ENCODE data around the gene SLC45A3.

The SLC45A3 gene

GRCh38 chr1:205668951-205669340 is 11.4 kb downstream of the SLC45A3 start:
- no peak for DNase-seq (ENCODE audit: low read depth, low spot score)

- DNase-seq (ENCODE audit: low read depth, low spot score): no peak
Observed at GRCh38 chr1:205667909-205668643, 12.2 kb downstream of the SLC45A3 start.

GRCh38 chr1:205666372-205667166 is 13.7 kb downstream of the SLC45A3 start:
- no peak for DNase-seq (ENCODE audit: low read depth, low spot score)

- no peak for DNase-seq (ENCODE audit: low read depth, low spot score)
Observed at GRCh38 chr1:205665201-205666045, 14.9 kb downstream of the SLC45A3 start.

- no peak for DNase-seq (ENCODE audit: low read depth, low spot score)
Observed at GRCh38 chr1:205664399-205665017, 15.8 kb downstream of the SLC45A3 start.

- DNase-seq (ENCODE audit: low read depth, low spot score): no peak
Observed at GRCh38 chr1:205663286-205663936, 16.9 kb downstream of the SLC45A3 start.

GRCh38 chr1:205662791-205663190 is 17.5 kb downstream of the SLC45A3 start:
- no peak for DNase-seq (ENCODE audit: low read depth, low spot score)

GRCh38 chr1:205662135-205662738 is 18.1 kb downstream of the SLC45A3 start:
- DNase-seq (ENCODE audit: low read depth, low spot score): no peak

- DNase-seq (ENCODE audit: low read depth, low spot score): no peak
Observed at GRCh38 chr1:205661429-205662134, 18.7 kb downstream of the SLC45A3 start.

GRCh38 chr1:205660361-205660760 is 19.9 kb downstream of the SLC45A3 start:
- no peak for DNase-seq (ENCODE audit: low read depth, low spot score)

- DNase-seq (ENCODE audit: low read depth, low spot score): no peak
Observed at GRCh38 chr1:205658943-205659581, 21.2 kb downstream of the SLC45A3 start.

GRCh38 chr1:205656236-205656635 is 24.1 kb downstream of the SLC45A3 start:
- no peak for DNase-seq (ENCODE audit: low read depth, low spot score)

GRCh38 chr1:205652984-205653383 is 27.3 kb downstream of the SLC45A3 start:
- no peak for DNase-seq (ENCODE audit: low read depth, low spot score)

GRCh38 chr1:205650241-205650640 is 30.1 kb downstream of the SLC45A3 start:
- DNase-seq (ENCODE audit: low read depth, low spot score): no peak

GRCh38 chr1:205645519-205645918 is 34.8 kb downstream of the SLC45A3 start:
- DNase-seq (ENCODE audit: low read depth, low spot score): no peak

- no peak for DNase-seq (ENCODE audit: low read depth, low spot score)
Observed at GRCh38 chr1:205642679-205643307, 37.5 kb downstream of the SLC45A3 start.

- DNase-seq (ENCODE audit: low read depth, low spot score): no peak
Observed at GRCh38 chr1:205639567-205639966, 40.7 kb downstream of the SLC45A3 start.

GRCh38 chr1:205637854-205638468 is 42.3 kb downstream of the SLC45A3 start:
- no peak for DNase-seq (ENCODE audit: low read depth, low spot score)

GRCh38 chr1:205636732-205637131 is 43.6 kb downstream of the SLC45A3 start:
- no peak for DNase-seq (ENCODE audit: low read depth, low spot score)

All from brain pericyte (primary cell).